Immature natural killer cell (primary cell): Measurements from ENCODE around the gene DNAH8. TPM values are rescaled to one million over a fixed set of nuclear protein-coding genes. Genes with fewer than 3 reads are reported as not detected.

Source experiments
- polyA plus RNA-seq, 3 donors: library from polyadenylated mRNA; unstranded; fragments of 300-500 nt; fragmentation: Illumina TruSeq; gene quantifications; one replicate each; pipeline ENCODE4 v1.2.3, GENCODE V29; 2021

DNAH8 gene
- polyA plus RNA-seq, 3 donors from 2014 or later: not detected

Other genes with a start within 250 kb of the DNAH8 start
- gene BTBD9, start 75.4 kb upstream of the DNAH8 start, polyA plus RNA-seq: 10 to 100 TPM in 2 of 3 donors, 1 to 10 TPM in 1; 5.3 to 12.3 (median 10.9) TPM
- gene GLO1, start 12.2 kb upstream of the DNAH8 start, polyA plus RNA-seq: 100 to 1,000 TPM in 2 of 3 donors, 10 to 100 TPM in 1; 87.1 to 186 (median 128) TPM